ENCODE measurements around the gene SDK1.

Gene SDK1

DNA sequence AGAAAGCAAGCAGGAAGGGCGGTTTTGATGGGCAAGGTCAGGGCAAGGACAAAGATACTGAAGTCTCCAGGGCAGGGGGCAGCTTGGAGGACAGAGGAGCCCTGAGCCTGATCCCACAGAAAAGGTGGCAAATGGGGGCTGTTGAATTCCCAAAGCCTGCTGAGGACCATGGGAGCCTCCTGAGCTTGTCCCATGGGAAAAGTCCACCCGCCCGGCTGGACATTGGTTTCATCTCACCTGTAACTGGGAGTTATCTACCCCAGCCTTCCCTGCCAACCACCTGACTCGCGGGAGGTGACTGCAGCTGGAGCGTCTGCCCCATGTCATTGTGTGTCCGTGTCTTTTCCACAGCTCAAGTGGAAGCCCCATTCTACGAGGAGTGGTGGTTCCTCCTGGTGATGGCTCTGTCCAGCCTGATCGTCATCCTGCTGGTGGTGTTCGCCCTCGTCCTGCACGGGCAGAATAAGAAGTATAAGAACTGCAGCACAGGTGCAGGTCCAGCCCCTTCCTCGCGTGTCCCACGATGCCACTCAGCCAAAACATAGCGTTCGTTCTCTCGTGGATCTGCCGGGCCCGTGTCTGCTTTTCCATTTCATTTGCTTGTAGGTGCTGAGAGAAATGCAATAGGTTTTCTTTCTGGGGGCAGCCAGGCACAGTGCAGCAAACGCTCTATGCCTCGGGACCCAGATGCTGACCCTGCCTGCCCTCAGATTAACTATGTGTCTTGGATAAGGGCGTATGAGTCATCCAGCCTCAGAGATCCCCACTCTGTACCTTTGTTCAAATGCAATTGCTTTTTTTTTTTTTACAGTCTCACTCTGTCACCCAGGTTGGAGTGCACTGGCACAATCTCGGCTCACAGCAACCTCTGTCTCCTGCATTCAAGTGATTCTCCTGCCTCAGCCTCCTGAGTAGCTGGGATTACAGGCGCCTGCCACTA lies 936.5 kb downstream of the SDK1 start:
- TF ChIP-seq, protein P1, sequence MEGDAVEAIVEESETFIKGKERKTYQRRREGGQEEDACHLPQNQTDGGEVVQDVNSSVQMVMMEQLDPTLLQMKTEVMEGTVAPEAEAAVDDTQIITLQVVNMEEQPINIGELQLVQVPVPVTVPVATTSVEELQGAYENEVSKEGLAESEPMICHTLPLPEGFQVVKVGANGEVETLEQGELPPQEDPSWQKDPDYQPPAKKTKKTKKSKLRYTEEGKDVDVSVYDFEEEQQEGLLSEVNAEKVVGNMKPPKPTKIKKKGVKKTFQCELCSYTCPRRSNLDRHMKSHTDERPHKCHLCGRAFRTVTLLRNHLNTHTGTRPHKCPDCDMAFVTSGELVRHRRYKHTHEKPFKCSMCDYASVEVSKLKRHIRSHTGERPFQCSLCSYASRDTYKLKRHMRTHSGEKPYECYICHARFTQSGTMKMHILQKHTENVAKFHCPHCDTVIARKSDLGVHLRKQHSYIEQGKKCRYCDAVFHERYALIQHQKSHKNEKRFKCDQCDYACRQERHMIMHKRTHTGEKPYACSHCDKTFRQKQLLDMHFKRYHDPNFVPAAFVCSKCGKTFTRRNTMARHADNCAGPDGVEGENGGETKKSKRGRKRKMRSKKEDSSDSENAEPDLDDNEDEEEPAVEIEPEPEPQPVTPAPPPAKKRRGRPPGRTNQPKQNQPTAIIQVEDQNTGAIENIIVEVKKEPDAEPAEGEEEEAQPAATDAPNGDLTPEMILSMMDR (IDR thresholded peaks at IDR 0.05; ENCODE audit: extremely low read depth, insufficient read depth, missing control alignments): no peak
- in situ Hi-C loops (cut with MboI; ENCODE audit: low pct_unique_long_range_greater_than_20kb, low sequenced_read_pairs, unreplicated experiment): no loop called here
- no peak for DNase-seq (ENCODE audit: low spot score)

DNA sequence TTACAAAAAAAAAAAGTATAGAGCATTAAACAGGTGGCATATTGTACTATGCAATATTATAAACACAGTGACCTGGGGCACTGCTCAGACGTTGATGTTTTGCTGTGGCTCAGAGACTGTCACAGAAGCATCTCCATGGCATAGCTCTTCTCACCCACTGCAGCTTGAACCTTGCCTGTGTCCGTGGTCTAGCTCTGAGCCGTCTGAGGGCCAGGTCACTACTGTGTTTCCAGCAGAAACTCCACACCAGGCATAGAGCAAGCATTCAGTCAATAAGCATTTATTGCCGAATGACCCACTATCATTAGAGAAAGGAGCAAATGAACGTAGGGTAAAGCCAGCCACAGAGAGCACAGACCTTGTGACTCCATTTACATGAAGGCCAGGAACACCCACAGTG lies 937.8 kb downstream of the SDK1 start:
- TF ChIP-seq, protein P1 (IDR thresholded peaks at IDR 0.05; ENCODE audit: extremely low read depth, insufficient read depth, missing control alignments): no peak
- in situ Hi-C loops (cut with MboI; ENCODE audit: low pct_unique_long_range_greater_than_20kb, low sequenced_read_pairs, unreplicated experiment): no loop called here
- no peak for DNase-seq (ENCODE audit: low spot score)

DNA sequence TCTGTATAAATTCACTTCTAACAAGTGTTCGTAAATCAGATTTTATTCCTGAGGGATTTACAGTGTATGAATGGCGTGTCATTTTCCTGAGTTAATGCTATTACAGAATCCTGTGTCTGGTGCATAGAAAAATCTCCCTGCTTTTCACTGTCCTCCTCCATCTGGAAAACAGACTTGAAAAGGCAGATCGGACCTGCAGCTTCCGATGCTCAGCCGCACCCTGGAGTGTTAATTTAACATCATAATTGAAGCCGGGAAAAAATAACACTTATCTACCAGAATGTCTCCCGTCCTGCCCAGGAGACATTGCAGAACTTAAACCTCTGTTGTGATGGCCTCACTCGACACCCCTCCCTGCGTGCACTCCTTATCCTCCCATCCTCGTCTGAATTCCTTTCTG lies 939.0 kb downstream of the SDK1 start:
- TF ChIP-seq, protein P1 (IDR thresholded peaks at IDR 0.05; ENCODE audit: extremely low read depth, insufficient read depth, missing control alignments): no peak
- in situ Hi-C loops (cut with MboI; ENCODE audit: low pct_unique_long_range_greater_than_20kb, low sequenced_read_pairs, unreplicated experiment): no loop called here

DNA sequence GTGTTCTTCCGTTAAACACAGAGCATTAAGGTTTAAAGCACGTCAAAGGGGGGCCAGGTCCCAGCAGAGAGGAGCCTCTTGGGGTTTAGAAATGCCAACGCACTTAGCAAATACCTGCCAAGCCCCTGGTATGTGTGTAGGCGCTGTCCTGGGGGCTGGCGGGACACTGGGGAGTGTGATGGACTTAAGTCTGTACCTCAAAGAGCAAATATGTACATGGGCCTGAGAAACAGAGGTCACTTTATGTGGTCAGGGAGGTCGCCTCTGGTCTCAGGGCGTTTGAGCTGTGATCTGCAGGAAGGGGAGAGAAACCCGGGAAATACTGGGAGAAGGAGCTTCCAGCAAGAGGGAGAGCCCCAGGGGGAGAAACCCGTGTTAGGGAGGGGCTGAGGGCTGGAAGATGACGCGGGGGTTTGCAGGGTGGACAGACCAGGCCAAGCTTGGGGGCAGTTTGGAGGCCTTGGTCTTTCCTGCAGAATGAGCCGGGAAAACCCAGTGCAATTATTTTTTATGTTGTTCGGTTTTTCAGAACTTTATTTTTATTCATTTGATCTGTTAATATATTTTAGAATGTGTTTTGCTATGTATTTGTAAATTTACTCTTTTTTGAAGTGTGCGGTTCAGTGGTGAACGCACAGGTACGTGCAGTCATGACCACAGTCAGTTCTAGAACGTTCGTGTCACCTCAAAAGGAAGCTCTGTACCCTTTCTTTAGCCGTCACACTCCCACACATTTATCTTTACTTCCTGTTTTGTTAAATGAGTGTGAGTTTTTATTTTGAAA lies 939.7 kb downstream of the SDK1 start:
- in situ Hi-C loops (cut with MboI; ENCODE audit: low pct_unique_long_range_greater_than_20kb, low sequenced_read_pairs, unreplicated experiment): no loop called here
- TF ChIP-seq, protein P1 (IDR thresholded peaks at IDR 0.05; ENCODE audit: extremely low read depth, insufficient read depth, missing control alignments): no peak
- DNase-seq (ENCODE audit: low spot score): no peak

More for the DNA sequence above, 939.0 kb downstream of the SDK1 start:
- no peak for DNase-seq (ENCODE audit: low spot score)

- no peak for DNase-seq (ENCODE audit: low spot score)
- in situ Hi-C loops (cut with MboI; ENCODE audit: low pct_unique_long_range_greater_than_20kb, low sequenced_read_pairs, unreplicated experiment): no loop called here
- TF ChIP-seq, protein P1 (IDR thresholded peaks at IDR 0.05; ENCODE audit: extremely low read depth, insufficient read depth, missing control alignments): no peak
These were observed 940.2 kb downstream of the SDK1 start for GRCh38 chr7:4241304-4241612.

DNA sequence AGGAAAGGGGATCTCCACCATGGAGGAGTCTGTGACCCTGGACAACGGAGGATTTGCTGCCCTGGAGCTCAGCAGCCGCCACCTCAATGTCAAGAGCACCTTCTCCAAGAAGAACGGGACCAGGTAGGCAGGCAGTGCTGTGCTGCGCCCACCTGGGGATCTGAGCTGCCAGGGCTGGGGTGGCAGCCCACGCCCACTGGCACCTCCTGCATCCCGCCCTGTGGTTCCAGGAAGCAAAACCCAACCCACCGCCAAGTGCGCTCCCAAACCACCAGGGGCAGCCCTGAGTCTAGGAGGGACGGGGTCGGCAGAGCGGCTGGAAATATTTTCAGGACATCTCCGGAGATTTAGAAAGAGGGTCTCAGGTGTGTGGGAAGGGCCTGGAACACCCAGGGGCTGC lies 940.7 kb downstream of the SDK1 start:
- no peak for DNase-seq (ENCODE audit: low spot score)
- TF ChIP-seq, protein P1 (IDR thresholded peaks at IDR 0.05; ENCODE audit: extremely low read depth, insufficient read depth, missing control alignments): no peak
- in situ Hi-C loops (cut with MboI; ENCODE audit: low pct_unique_long_range_greater_than_20kb, low sequenced_read_pairs, unreplicated experiment): no loop called here
